Heart right ventricle (tissue), 16 donors: Measurements from ENCODE around the gene FCHSD2. TPM values are rescaled to one million over a fixed set of nuclear protein-coding genes. Genes with fewer than 3 reads are reported as not detected.
A peak's percentile ranks its signal among the peaks of the same experiment; 100 is the strongest.

Experiments used
- ATAC-seq, 8 donors: fragments of 200-7000 bp; cut with Tn5 transposase; one replicate each; pipeline ENCODE4 v1.9.1; 2020; ENCODE audit warnings: mild to moderate bottlenecking in 8 of 8, moderate library complexity in 8 of 8, moderate number of reproducible peaks in 1 of 8
- DNase-seq, 2 donors: peaks; one replicate each; pipeline ENCODE4 v3.0.0-alpha.2; 2020
- H3K27ac ChIP-seq, 10 donors: fragments of 200-600 bp; sonication (generic) in 2 of 10; one replicate each; pipeline versions ENCODE4 v1.5.0 to v1.8.0; 2020 to 2022; ENCODE audit warnings: mild to moderate bottlenecking in 3 of 10
- H3K27me3 ChIP-seq, 7 donors: fragments of 200-600 bp; one replicate each; pipeline ENCODE4 v1.8.0; 2021 to 2022; ENCODE audit warnings: mild to moderate bottlenecking in 2 of 7
- H3K36me3 ChIP-seq, 9 donors: fragments of 200-600 bp; sonication (generic) in 1 of 9; one replicate each; pipeline versions ENCODE4 v1.5.0 to v1.8.0; 2020 to 2022; ENCODE audit warnings: mild to moderate bottlenecking in 2 of 9
- H3K4me1 ChIP-seq, 9 donors: fragments of 200-600 bp; sonication (generic) in 1 of 9; one replicate each; pipeline versions ENCODE4 v1.5.0 to v1.8.0; 2020 to 2022; ENCODE audit warnings: mild to moderate bottlenecking in 4 of 9
- H3K4me3 ChIP-seq, 10 donors: fragments of 200-600 bp; sonication (generic) in 2 of 10; one replicate each; pipeline versions ENCODE4 v1.5.0 to v1.8.0; 2020 to 2022; ENCODE audit warnings: mild to moderate bottlenecking in 7 of 10, moderate library complexity in 2 of 10
- H3K9me3 ChIP-seq, 11 donors: fragments of 200-600 bp in 10 of 11; sonication (generic) in 2 of 11; one replicate each; pipeline versions ENCODE4 v1.5.0 to v1.8.0; 2013 to 2022; ENCODE audit warnings: mild to moderate bottlenecking in 2 of 11, control low read depth in 1 of 11, moderate library complexity in 1 of 11
- CTCF ChIP-seq, 9 donors: fragments of 200-600 bp; sonication (generic) in 2 of 9; IDR thresholded peaks; one replicate each; pipeline versions ENCODE4 v1.5.0 to v1.8.0; 2021 to 2022; ENCODE audit warnings: antibody characterized with exemption in 9 of 9, mild to moderate bottlenecking in 5 of 9, moderate library complexity in 1 of 9
- WGBS, 2 donors: extraction: QIAGEN DNeasy Blood & Tissue Kit; methylation state at CpG; one replicate each; pipeline ENCODE4 v1.1.7; 2013; ENCODE audit warnings: inconsistent platforms in 1 of 2; 5-methylcytosine and 5-hydroxymethylcytosine counted together
- intact Hi-C, 10 donors: fragments of 100-400 bp; cut with DNase I; formaldehyde crosslinking; loops; one replicate each; pipeline versions ENCODE4 v1.11.1 to v1.14.2; 2022
- polyA plus RNA-seq, 2 donors: library from polyadenylated mRNA; stranded (reverse); fragments of 200-250 nt; gene quantifications; one replicate each; pipeline ENCODE4 v1.2.3, GENCODE V29; 2013
- total RNA-seq, 10 donors: library from RNA; stranded (reverse); fragmentation: NEBNext Ultra II Directional in 3 of 10; extraction: Animal tissue kit (Norgen Biotek cat#: 25700) in 3 of 10; gene quantifications; one replicate each; pipeline versions ENCODE4 v1.2.1 to v1.2.4, GENCODE V29; 2021 to 2023
- donor health status: Arrhythmogenic right ventricular cardiomyopathy.
- donor health status: ischemic (EF 13 %, LVEDD 7.1; RV severe dilation, severe dysfunction).
- donor health status: healthy with polysubstance abuse.
- donor health status: DM: no; HTN: yes; CAD: no.
- donor health status: DM: no; HTN: no; CAD: no.
- donor health status: ischemic (EF 25% LVEDD 6.9; RV normal size, moderate dysfunction).
- donor health status: ischemic (EF 25% LVEDD 5.7; RV mildly dilated, moderate dysfunction).
- donor health status: healthy.
- donor health status: DM: yes; HTN: yes; CAD: no.
- donor health status: Ischemic cardiomyopathy.
- donor health status: ischemic (EF 35%, LVEDD 5.7; RV mildly dilated, moderate dysfunction).
- donor health status: nonischemic (EF 11% LVEDD 7.7; RV severe dilation, severe dysfunction).
- donor health status: DM: yes; HTN: yes; CAD: no.
- donor health status: PGD.
- donor health status: ischemic (EF 29% LVEDD 5.4; RV normal size, mild dysfunction).
- donor health status: nonischemic (EF 23%, LVEDD 6.1; RV moderate dilation, normal function).

The FCHSD2 gene
- total and polyA plus RNA-seq, 12 donors: 16.1 to 48.4 (median 37.5) TPM

GRCh38 chr11:72955466-72955865, 186.7 kb downstream of the FCHSD2 start:
- TF ChIP-seq CTCF (IDR thresholded peaks at IDR 0.05): no peak
- peaks cover 0 to 34% (median 20%) of the 10 kb centered on the region in 9 donors for H3K4me1 ChIP-seq
- H3K9me3 ChIP-seq: no peaks in the 10 kb centered on the region
- ATAC-seq (peak in 3 of 8 donors; percentile 15 to 27 (median 21)), DNase-seq (no peak)
- no peak overlapping the region for H3K4me3 ChIP-seq
- intact Hi-C loops: no loop called here
- peak overlapping the region in 2 of 10 donors; percentile 15 to 38 for H3K27ac ChIP-seq
- WGBS, 2 donors: 18 to 39% methylated on average over 1 of the region's 1 CpG
- H3K36me3 ChIP-seq: peaks cover 0 to 14% (median 0%) of the 10 kb centered on the region in 9 donors
- H3K27me3 ChIP-seq: no peaks in the 10 kb centered on the region

DNA sequence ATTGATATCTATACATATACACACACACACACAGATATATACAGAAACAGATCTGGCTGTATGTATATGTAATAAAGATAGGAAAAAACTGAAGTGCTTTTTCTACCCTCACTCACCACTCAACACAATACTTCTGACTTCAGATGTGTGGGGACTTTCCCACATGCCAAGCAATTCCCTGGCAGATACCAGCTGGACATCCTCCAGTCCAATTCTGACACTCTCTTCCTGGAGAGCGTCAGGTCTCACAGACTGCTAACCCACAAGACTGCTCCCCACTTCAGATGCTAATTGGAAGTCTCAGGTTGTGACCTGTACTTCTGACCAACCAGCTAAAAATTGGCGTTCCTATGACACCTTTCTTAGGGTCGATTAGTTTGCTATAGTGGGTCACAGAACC, 187.3 kb downstream of the FCHSD2 start:
- H3K4me3 ChIP-seq: no peak overlapping the region
- intact Hi-C loops: no loop called here
- DNase-seq (peak in 1 of 2 donors; percentile 20), ATAC-seq (peak; percentile 63 to 87 (median 78))
- no peaks in the 10 kb centered on the region for H3K27me3 ChIP-seq
- WGBS, 2 donors: 50 to 64% methylated on average over 3 of the region's 3 CpGs
- H3K27ac ChIP-seq: peak overlapping the region in 1 of 10 donors; percentile 15
- peaks cover 0 to 14% (median 0%) of the 10 kb centered on the region in 9 donors for H3K36me3 ChIP-seq
- TF ChIP-seq CTCF (IDR thresholded peaks at IDR 0.05): no peak
- H3K4me1 ChIP-seq: peaks cover 0 to 34% (median 20%) of the 10 kb centered on the region in 9 donors
- H3K9me3 ChIP-seq: no peaks in the 10 kb centered on the region

DNA sequence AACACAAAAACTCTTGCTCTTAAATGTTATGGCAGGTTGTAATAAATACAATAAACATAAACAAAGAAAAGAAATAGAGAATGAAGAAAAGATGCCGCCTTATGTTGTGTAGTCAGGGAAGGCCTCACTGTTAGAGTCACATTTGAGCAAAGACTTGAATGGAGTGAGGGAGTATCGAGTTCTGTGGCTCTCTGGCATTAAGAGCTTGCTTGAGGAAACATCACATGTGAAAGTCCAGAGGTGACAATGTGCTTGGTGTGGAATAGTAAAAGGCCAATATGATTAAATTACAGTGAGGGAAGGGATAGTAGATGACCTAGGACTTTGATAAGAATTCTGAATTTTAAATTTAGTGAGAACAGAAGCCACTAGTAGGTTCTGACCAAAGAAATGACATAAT, 188.5 kb downstream of the FCHSD2 start:
- Histone ChIP-seq H3K9me3 (no peaks in the 10 kb centered on the region), H3K36me3 (peaks cover 0 to 14% (median 0%) of the 10 kb centered on the region in 9 donors), H3K27ac (peak overlapping the region in 1 of 10 donors; percentile 38), H3K4me1 (peaks cover 0 to 34% (median 20%) of the 10 kb centered on the region in 9 donors), H3K4me3 (no peak overlapping the region), H3K27me3 (no peaks in the 10 kb centered on the region)
- WGBS, 2 donors: 97% methylated on average over 2 of the region's 2 CpGs
- no peak for TF ChIP-seq CTCF (IDR thresholded peaks at IDR 0.05)
- ATAC-seq (no peak), DNase-seq (no peak)
- intact Hi-C loops: no loop called here

GRCh38 chr11:72951888-72952287, 190.2 kb downstream of the FCHSD2 start:
- intact Hi-C loops: no loop called here
- no peak for TF ChIP-seq CTCF (IDR thresholded peaks at IDR 0.05)
- H3K4me3 ChIP-seq: no peak overlapping the region

More at GRCh38 chr11:72951888-72952287, 190.2 kb downstream of the FCHSD2 start:
- ATAC-seq: no peak
- no peak for DNase-seq
- H3K36me3 ChIP-seq: no peaks in the 10 kb centered on the region
- peaks cover 0 to 34% (median 20%) of the 10 kb centered on the region in 9 donors for H3K4me1 ChIP-seq
- H3K27ac ChIP-seq: peak overlapping the region in 1 of 10 donors; percentile 62
- H3K27me3 ChIP-seq: no peaks in the 10 kb centered on the region
- no peaks in the 10 kb centered on the region for H3K9me3 ChIP-seq
